ENCODE results near the gene PTK7.

Gene PTK7

GRCh38 chr6:43125555-43125954 lies 49.4 kb downstream of the PTK7 start:
- H3K4me2 ChIP-seq (ENCODE audit: low read depth, low read length, poor library complexity, severe bottlenecking), result no peak overlapping the region
- H3K9me2 ChIP-seq (replicated peaks; ENCODE audit: low read depth, low read length), result no peaks in the 10 kb centered on the region
- H3K4me1 ChIP-seq (ENCODE audit: insufficient read depth, low read length, poor library complexity, severe bottlenecking), result no peaks in the 10 kb centered on the region
- H4K20me1 ChIP-seq (ENCODE audit: insufficient read depth, low read length, poor library complexity, severe bottlenecking), result peaks cover 3% of the 10 kb centered on the region
- H3F3A ChIP-seq (ENCODE audit: low read depth), result no peaks in the 10 kb centered on the region
- no peak overlapping the region for H3K4me3 ChIP-seq (ENCODE audit: low read length, poor library complexity, severe bottlenecking)
- no peak overlapping the region for H2AFZ ChIP-seq (ENCODE audit: low read length)
- H3K9me3 ChIP-seq (ENCODE audit: insufficient read depth, low read depth, low read length), result no peaks in the 10 kb centered on the region
- H3K36me3 ChIP-seq (ENCODE audit: insufficient read depth, low read length), result no peaks in the 10 kb centered on the region; the same call in 1 of the 2 replicates
- TF ChIP-seq EZH2phosphoT487 (IDR thresholded peaks at IDR 0.05; ENCODE audit: borderline replicate concordance), result no peak
- no peak for TF ChIP-seq CTCF (conservative IDR thresholded peaks at IDR 0.05; ENCODE audit: low read length)
- H3K27me3 ChIP-seq (ENCODE audit: insufficient read depth, low read length, poor library complexity, severe bottlenecking), result no peaks in the 10 kb centered on the region
- peaks cover 43% of the 10 kb centered on the region; the same call in 1 of the 2 replicates for H3K79me2 ChIP-seq (ENCODE audit: insufficient read depth, low read length)
- H3K9ac ChIP-seq (ENCODE audit: low read depth, low read length, poor library complexity, severe bottlenecking), result no peak overlapping the region

GRCh38 chr6:43127180-43127579 lies 51.1 kb downstream of the PTK7 start:
- Histone ChIP-seq H4K20me1 (ENCODE audit: insufficient read depth, low read length, poor library complexity, severe bottlenecking) (no peaks in the 10 kb centered on the region), H3K4me1 (ENCODE audit: insufficient read depth, low read length, poor library complexity, severe bottlenecking) (no peaks in the 10 kb centered on the region), H3K27me3 (ENCODE audit: insufficient read depth, low read length, poor library complexity, severe bottlenecking) (no peaks in the 10 kb centered on the region), H3K4me2 (ENCODE audit: low read depth, low read length, poor library complexity, severe bottlenecking) (no peak overlapping the region), H3K36me3 (ENCODE audit: insufficient read depth, low read length) (peaks cover 11% of the 10 kb centered on the region; the same call in 1 of the 2 replicates), H2AFZ (ENCODE audit: low read length) (no peak overlapping the region), H3K9me2 (replicated peaks; ENCODE audit: low read depth, low read length) (no peaks in the 10 kb centered on the region), H3K4me3 (ENCODE audit: low read length, poor library complexity, severe bottlenecking) (no peak overlapping the region), H3K9me3 (ENCODE audit: insufficient read depth, low read depth, low read length) (no peaks in the 10 kb centered on the region), H3F3A (ENCODE audit: low read depth) (no peaks in the 10 kb centered on the region), H3K79me2 (ENCODE audit: insufficient read depth, low read length) (peaks cover 39% of the 10 kb centered on the region; the same call in 1 of the 2 replicates), H3K9ac (ENCODE audit: low read depth, low read length, poor library complexity, severe bottlenecking) (no peak overlapping the region)
- TF ChIP-seq EZH2phosphoT487 (IDR thresholded peaks at IDR 0.05; ENCODE audit: borderline replicate concordance) (no peak), CTCF (conservative IDR thresholded peaks at IDR 0.05; ENCODE audit: low read length) (no peak)

GRCh38 chr6:43127877-43128276 lies 51.8 kb downstream of the PTK7 start:
- H3K27me3 ChIP-seq (ENCODE audit: insufficient read depth, low read length, poor library complexity, severe bottlenecking), result no peaks in the 10 kb centered on the region
- TF ChIP-seq EZH2phosphoT487 (IDR thresholded peaks at IDR 0.05; ENCODE audit: borderline replicate concordance), result no peak
- no peak for TF ChIP-seq CTCF (conservative IDR thresholded peaks at IDR 0.05; ENCODE audit: low read length)
- H3K4me1 ChIP-seq (ENCODE audit: insufficient read depth, low read length, poor library complexity, severe bottlenecking), result no peaks in the 10 kb centered on the region
- H3K36me3 ChIP-seq (ENCODE audit: insufficient read depth, low read length), result peaks cover 18% of the 10 kb centered on the region; the same call in 1 of the 2 replicates
- H3K4me2 ChIP-seq (ENCODE audit: low read depth, low read length, poor library complexity, severe bottlenecking), result no peak overlapping the region
- H4K20me1 ChIP-seq (ENCODE audit: insufficient read depth, low read length, poor library complexity, severe bottlenecking), result no peaks in the 10 kb centered on the region
- peaks cover 32% of the 10 kb centered on the region; the same call in 1 of the 2 replicates for H3K79me2 ChIP-seq (ENCODE audit: insufficient read depth, low read length)
- no peaks in the 10 kb centered on the region for H3K9me2 ChIP-seq (replicated peaks; ENCODE audit: low read depth, low read length)
- no peak overlapping the region for H2AFZ ChIP-seq (ENCODE audit: low read length)
- no peaks in the 10 kb centered on the region for H3K9me3 ChIP-seq (ENCODE audit: insufficient read depth, low read depth, low read length)
- no peak overlapping the region for H3K9ac ChIP-seq (ENCODE audit: low read depth, low read length, poor library complexity, severe bottlenecking)
- no peak overlapping the region for H3K4me3 ChIP-seq (ENCODE audit: low read length, poor library complexity, severe bottlenecking)
- H3F3A ChIP-seq (ENCODE audit: low read depth), result no peaks in the 10 kb centered on the region
